Ovary (tissue), 9 donors: ENCODE results near the gene LCN10. TPM values are rescaled to one million over a fixed set of nuclear protein-coding genes. Genes with fewer than 3 reads are reported as not detected.
"Not testable (repeated sequence)": the region's sequence is repeated elsewhere in the genome, so short reads cannot be mapped to it uniquely, and the experiment has no call there.

Source experiments
- DNase-seq, 5 donors: peaks; one replicate each; pipeline ENCODE4 v3.0.0-alpha.2; 2019 to 2020
- H3K27ac ChIP-seq, 2 donors: fragments of 200-600 bp; one replicate each; pipeline versions ENCODE4 v1.5.1 to v1.8.0; 2019 to 2022
- H3K27me3 ChIP-seq: fragments of 200-600 bp; one replicate; pipeline ENCODE4 v1.8.0; 2022
- H3K36me3 ChIP-seq: fragments of 200-600 bp; sonication (generic); one replicate; pipeline ENCODE4 v1.5.1; 2019
- H3K4me1 ChIP-seq: one replicate; pipeline ENCODE4 v1.8.1; 2013; ENCODE audit warnings: mild to moderate bottlenecking, moderate library complexity; ENCODE audit not compliant: insufficient read depth
- H3K4me3 ChIP-seq: fragments of 200-600 bp; sonication (generic); one replicate; pipeline ENCODE4 v1.5.1; 2017
- H3K9me3 ChIP-seq, 2 donors: fragments of 200-600 bp in 1 of 2; sonication (generic) in 1 of 2; one replicate each; pipeline versions ENCODE4 v1.5.1 to v1.8.1; 2013 to 2019; ENCODE audit warnings: mild to moderate bottlenecking in 1 of 2, moderate library complexity in 1 of 2
- CTCF ChIP-seq, 3 donors: fragments of 450-650 bp in 2 of 3; fragments of 200-600 bp in 1 of 3; IDR thresholded peaks; one replicate each; pipeline versions ENCODE4 v1.5.1 to v1.8.0; 2016 to 2022; ENCODE audit warnings: antibody characterized with exemption in 3 of 3, mild to moderate bottlenecking in 1 of 3
- EP300 ChIP-seq: sonication (generic); formaldehyde crosslinking; IDR thresholded peaks from one replicate; pipeline ENCODE4 v1.6.1; 2017; ENCODE audit warnings: antibody characterized with exemption
- POLR2A ChIP-seq: fragments of 450-650 bp; IDR thresholded peaks from one replicate; pipeline ENCODE4 v1.6.1; 2017; ENCODE audit warnings: antibody characterized with exemption, mild to moderate bottlenecking, moderate library complexity
- WGBS, 3 donors: extraction: QIAGEN DNeasy Blood & Tissue Kit in 1 of 3; methylation state at CpG; one replicate each; pipeline versions ENCODE4 v1.1.5 to v1.1.7; 2013 to 2017; 5-methylcytosine and 5-hydroxymethylcytosine counted together
- intact Hi-C, 4 donors: fragments of 100-400 bp; cut with DNase I; formaldehyde crosslinking; loops; one replicate each; pipeline versions ENCODE4 v1.11.0 to v1.15.1; 2022 to 2023
- polyA plus RNA-seq, 2 donors: library from polyadenylated mRNA; stranded (reverse); fragments of 200-250 nt in 1 of 2; fragments of 350-450 nt in 1 of 2; fragmentation: Illumina TruSeq in 1 of 2; extraction: RNeasy Lipid Tissue Mini Kit (QIAGEN cat#74804) in 1 of 2; gene quantifications; one replicate each; pipeline ENCODE4 v1.2.3, GENCODE V29; 2013 to 2014
- total RNA-seq, 7 donors: library from RNA; depleted of rRNA in 2 of 7; stranded (reverse); fragments of >200 nt in 2 of 7; fragmentation: NEBNext Ultra II Directional in 3 of 7; extraction: Animal tissue kit (Norgen Biotek cat#: 25700) in 3 of 7; gene quantifications; one replicate each; pipeline versions ENCODE4 v1.1.0 to v1.2.4, GENCODE V29; 2016 to 2023
- donor health status: DM: no; HTN: no; CAD: no; lungs with moderate emphysema.
- donor health status: DM: no; HTN: no; CAD: no.
- donor health status: Bipolar disorder and iron deficiency.
- donor health status: DM: yes; HTN: yes; CAD: no.
- donor health status: DM: no; HTN: no; CAD: no.
- donor health status: DM: yes; HTN: yes; CAD: no.

Gene LCN10
- total and polyA plus RNA-seq, 9 donors, result 1.4 to 45.4 (median 4.5) TPM

DNA sequence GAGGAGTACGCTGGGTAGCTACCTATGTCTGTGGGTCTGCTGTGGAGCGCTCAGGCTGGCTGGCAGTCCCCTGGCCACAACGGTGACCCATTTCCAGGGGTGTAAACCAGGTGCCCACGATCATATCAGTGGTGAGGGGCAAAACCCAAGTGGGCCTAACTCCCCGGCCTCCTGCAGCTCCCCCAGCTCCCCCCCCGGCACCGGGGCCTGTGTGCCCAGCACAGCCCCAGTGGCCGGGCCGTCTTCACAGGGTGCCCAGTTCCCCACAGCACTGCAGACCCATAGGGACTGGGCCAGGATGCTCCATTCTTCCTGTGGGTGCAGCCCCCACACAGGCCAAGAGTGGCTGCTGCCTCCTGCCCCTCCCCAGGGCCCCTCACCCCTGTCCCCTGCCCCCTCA, 16.3 kb upstream of the LCN10 start:
- TF ChIP-seq CTCF (IDR thresholded peaks at IDR 0.05) (no peak), EP300 (no peak), POLR2A (no peak)
- intact Hi-C loops, result no loop called here
- H3K9me3 ChIP-seq, result no peaks in the 10 kb centered on the region
- H3K27me3 ChIP-seq, result no peaks in the 10 kb centered on the region
- DNase-seq, result no peak
- H3K36me3 ChIP-seq, result no peaks in the 10 kb centered on the region
- H3K4me3 ChIP-seq, result no peak overlapping the region
- H3K4me1 ChIP-seq, result no peaks in the 10 kb centered on the region
- no peak overlapping the region for H3K27ac ChIP-seq
- WGBS, 3 donors, result 81 to 89% (median 83%) methylated on average over 9 of the region's 9 CpGs

- Histone ChIP-seq H3K27me3 (no peaks in the 10 kb centered on the region), H3K9me3 (no peaks in the 10 kb centered on the region), H3K27ac (no peak overlapping the region), H3K4me3 (no peak overlapping the region), H3K36me3 (no peaks in the 10 kb centered on the region), H3K4me1 (no peaks in the 10 kb centered on the region)
- intact Hi-C loops, result no loop called here
- no peak for DNase-seq
- 80 to 87% (median 84%) methylated on average over 20 of the region's 20 CpGs for WGBS, 3 donors
- no peak for TF ChIP-seq EP300
These were observed 15.0 kb upstream of the LCN10 start for GRCh38 chr9:136757751-136758140.

DNA sequence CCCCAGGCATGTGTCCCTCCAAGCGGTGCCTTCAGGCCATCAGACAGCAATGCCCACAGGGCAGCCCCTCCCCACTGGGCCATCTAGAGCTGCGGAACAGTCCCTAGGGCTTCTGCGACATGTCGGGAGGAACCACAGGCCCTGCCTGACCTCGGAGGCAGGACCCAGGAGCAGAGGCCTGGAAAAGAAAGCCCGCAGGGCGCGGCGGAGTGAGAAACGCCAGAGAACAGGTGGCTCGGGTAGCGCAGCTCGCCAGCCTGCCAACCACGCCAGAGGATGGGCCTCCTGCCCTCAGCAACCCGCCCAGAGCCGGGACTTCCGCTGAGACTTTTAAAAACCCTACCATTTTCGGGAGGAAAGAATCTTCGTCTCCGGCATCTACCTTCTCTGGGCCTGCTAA, 14.6 kb upstream of the LCN10 start:
- H3K9me3 ChIP-seq, result no peaks in the 10 kb centered on the region
- DNase-seq, result no peak
- no peak for TF ChIP-seq POLR2A
- no peak for TF ChIP-seq CTCF (IDR thresholded peaks at IDR 0.05)
- TF ChIP-seq EP300, result no peak
- 83 to 92% (median 83%) methylated on average over 19 to 20 of the region's 20 CpGs for whole genome bisulfite sequencing, 3 donors
- intact Hi-C loops, result no loop called here
- H3K4me1 ChIP-seq, result no peaks in the 10 kb centered on the region
- no peaks in the 10 kb centered on the region for H3K27me3 ChIP-seq
- no peak overlapping the region for H3K27ac ChIP-seq
- H3K4me3 ChIP-seq, result no peak overlapping the region
- H3K36me3 ChIP-seq, result no peaks in the 10 kb centered on the region

GRCh38 chr9:136756836-136757235, 14.1 kb upstream of the LCN10 start:
- no peaks in the 10 kb centered on the region for H3K4me1 ChIP-seq
- intact Hi-C loops, result no loop called here
- WGBS, 3 donors, result 90 to 91% (median 90%) methylated on average over 18 of the region's 18 CpGs
- no peak overlapping the region for H3K27ac ChIP-seq
- no peak for TF ChIP-seq CTCF (IDR thresholded peaks at IDR 0.05)
- no peak for TF ChIP-seq EP300
- TF ChIP-seq POLR2A, result no peak
- H3K9me3 ChIP-seq, result no peaks in the 10 kb centered on the region
- no peaks in the 10 kb centered on the region for H3K36me3 ChIP-seq
- no peaks in the 10 kb centered on the region for H3K27me3 ChIP-seq
- no peak overlapping the region for H3K4me3 ChIP-seq
- DNase-seq, result no peak

GRCh38 chr9:136756134-136756438, 13.3 kb upstream of the LCN10 start:
- no peaks in the 10 kb centered on the region for H3K36me3 ChIP-seq
- DNase-seq, result no peak
- H3K9me3 ChIP-seq, result no peaks in the 10 kb centered on the region
- no peaks in the 10 kb centered on the region for H3K27me3 ChIP-seq
- intact Hi-C loops, result no loop called here
- no peak overlapping the region for H3K4me3 ChIP-seq
- no peaks in the 10 kb centered on the region for H3K4me1 ChIP-seq
- H3K27ac ChIP-seq, result no peak overlapping the region
- 85 to 98% (median 88%) methylated on average over 4 of the region's 4 CpGs for WGBS, 3 donors
- TF ChIP-seq CTCF (IDR thresholded peaks at IDR 0.05), result no peak
- TF ChIP-seq EP300, result no peak
- TF ChIP-seq POLR2A, result no peak

GRCh38 chr9:136755302-136756133, 12.8 kb upstream of the LCN10 start:
- H3K9me3 ChIP-seq, DNase-seq, intact Hi-C loops, H3K27ac ChIP-seq, H3K4me3 ChIP-seq, H3K27me3 ChIP-seq, H3K4me1 ChIP-seq, H3K36me3 ChIP-seq: not testable (repeated sequence)
- WGBS, 3 donors, result 80 to 81% (median 81%) methylated on average over 22 of the region's 22 CpGs
